ENCODE measurements around the gene ZDHHC4.

GRCh38 chr7:6562106-6562505 lies 15.1 kb upstream of the ZDHHC4 start:
- TF ChIP-seq EZH2 (IDR thresholded peaks at IDR 0.05) (no peak), POLR2AphosphoS5 (IDR thresholded peaks at IDR 0.05; ENCODE audit: borderline replicate concordance, low read depth, low read length) (no peak)

All from SK-N-MC (cell line).